GM18861 (cell line): ENCODE results near the gene NRG4.
"Not testable (repeated sequence)": the region's sequence is repeated elsewhere in the genome, so short reads cannot be mapped to it uniquely, and the experiment has no call there.

Experiments
- ATAC-seq: cut with Tn5 transposase; IDR thresholded peaks from one replicate; pipeline ENCODE4 v1.9.1; 2021; ENCODE audit not compliant: unreplicated experiment

The NRG4 gene, protein sequence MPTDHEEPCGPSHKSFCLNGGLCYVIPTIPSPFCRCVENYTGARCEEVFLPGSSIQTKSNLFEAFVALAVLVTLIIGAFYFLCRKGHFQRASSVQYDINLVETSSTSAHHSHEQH

GRCh38 chr15:76011627-76012551, at the start of gene NRG4:
TSS of gene NRG4 (minus strand) at chr15:76012424. CDS start at chr15:76011230, 1,194 bp downstream.
- no peak for ATAC-seq

DNA sequence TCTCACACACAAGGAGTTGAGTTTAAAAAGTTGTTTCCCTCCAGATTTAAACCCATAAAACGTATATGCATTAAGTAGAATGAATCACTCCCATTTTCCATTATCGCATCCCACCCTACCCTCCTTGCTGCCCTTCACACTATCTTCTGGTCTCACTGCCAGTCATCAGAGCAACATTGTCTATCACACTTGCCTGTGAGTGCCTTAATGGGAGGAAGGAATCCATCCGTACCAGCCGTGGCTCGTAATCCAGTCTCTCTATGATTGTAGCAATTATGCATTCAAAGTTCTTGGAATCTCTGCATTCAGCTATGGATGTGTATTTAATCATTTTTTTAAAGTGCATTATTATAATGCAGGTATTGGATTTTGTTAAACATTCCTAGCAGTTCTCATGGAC, 49.5 kb upstream of the NRG4 start:
- no peak for ATAC-seq

- no peak for ATAC-seq
Measured at GRCh38 chr15:76060118-76060989, 48.1 kb upstream of the NRG4 start.

DNA sequence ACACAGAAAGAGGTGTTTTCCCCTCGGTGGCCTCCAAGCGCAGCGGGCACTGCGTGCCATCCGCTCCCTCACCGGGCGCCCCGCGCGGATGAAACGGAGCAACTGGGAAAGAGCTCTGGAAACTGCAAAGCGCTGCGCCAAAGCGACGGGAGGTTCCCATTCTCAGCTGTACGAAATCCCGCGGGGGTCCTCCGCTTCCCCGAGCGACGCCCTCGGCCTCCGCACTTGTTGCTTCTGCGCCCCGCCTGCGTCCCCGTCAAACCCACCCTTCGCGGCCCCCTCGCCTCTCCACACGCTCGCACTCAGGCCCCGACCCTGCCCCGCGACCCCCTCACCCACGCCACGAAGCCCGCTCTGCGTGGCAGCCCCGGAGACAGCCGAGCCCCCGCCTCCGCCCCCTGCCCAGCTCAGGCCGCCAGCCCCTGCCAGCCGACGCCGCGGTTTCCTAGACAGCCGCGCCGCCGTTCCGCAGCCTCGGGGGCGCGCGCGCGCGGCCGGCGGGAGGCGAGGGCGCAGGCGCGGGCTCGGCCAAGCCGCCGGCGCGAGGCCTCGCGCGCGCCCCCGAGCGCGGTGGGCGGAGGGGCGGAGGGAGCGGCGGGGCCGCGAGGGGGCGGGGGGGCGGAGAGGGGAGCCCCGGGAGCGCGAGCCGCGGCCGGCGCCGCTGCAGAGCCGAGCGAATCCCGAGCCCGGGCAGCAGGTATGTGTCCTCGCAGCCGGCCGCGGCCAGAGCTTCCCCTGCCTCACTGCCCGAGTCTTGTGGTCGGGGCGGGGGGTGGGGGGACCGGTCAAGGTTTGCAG, 47.3 kb upstream of the NRG4 start, which contains the start of gene TMEM266:
TSS of gene TMEM266 (plus strand) at position 666 of the 798 bp plus-strand sequence. CDS start 74,279 bp downstream, outside the sequence.
- ATAC-seq = no peak

- no peak for ATAC-seq
Measured at GRCh38 chr15:76058714-76059319, 46.6 kb upstream of the NRG4 start.

DNA sequence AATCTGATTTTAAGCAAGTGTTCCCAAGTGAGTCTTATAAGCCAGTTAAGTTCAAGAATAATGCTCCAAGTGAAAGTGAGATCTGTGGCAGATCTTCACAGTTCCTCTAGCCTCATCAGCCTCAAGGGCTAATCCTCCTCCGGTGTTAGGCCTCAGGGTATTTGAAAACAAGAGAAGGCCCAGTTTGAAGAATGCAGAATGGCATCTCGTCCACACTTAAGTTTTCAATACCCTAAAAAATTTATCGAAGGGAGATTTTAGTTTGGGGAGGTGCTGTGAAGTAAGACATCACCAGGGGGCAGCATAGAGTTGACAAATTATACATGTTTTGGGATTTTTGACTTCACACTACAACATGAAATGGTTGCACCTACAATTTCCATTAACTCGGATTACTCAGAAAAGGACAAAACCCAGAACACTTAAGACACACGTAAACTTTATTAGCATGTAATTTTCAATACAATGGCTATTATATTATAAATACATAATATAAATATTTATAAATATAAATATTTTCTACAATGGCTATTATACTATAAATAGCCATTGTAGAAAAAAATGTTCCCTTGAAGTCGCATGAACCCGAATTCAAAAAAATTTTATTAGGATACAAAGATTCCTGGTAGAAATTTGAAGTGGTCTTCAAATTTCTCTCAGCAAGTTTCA, 45.2 kb upstream of the NRG4 start:
- ATAC-seq = peak; percentile 22

DNA sequence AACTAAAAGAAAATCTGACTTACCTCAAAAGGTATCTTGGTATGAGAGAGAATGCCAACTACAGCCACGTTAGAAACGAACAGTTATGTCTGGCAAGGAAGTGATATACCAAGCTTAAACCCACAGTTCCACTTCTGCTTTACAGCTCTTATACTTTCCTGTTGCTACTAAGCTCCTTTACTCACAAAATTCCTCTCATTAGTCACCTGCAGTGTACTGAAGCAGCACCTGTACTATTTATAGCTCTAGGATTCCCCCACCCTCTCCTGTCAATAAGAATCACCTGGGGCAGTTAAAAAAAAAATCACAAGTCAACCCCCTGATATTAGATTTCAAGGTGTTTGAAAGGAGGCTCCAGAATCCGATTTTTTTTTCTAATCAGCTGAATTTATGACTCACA, 44.7 kb upstream of the NRG4 start:
- ATAC-seq = peak; percentile 56

GRCh38 chr15:76054201-76054600, 42.0 kb upstream of the NRG4 start:
- not testable (repeated sequence) for ATAC-seq

DNA sequence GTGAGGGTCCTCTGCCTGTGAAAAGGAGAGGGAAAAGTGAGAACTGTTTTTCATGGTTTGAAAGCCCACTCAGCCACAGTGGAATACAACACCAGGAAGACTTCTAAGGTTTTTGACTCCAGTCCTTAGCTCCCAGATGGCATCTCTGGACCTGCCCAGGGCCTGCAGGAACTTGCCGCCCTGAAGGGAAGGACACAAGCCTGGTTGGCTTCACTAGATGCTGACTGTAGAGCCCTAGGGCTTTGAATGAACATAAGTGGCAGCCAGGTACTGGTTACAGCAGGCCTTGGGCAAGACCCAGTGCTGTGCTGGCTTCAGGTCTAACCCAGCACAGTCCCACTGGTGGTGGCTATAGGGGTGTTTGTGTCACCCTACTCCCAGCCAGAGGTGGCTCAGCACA, 26.3 kb upstream of the NRG4 start:
- no peak for ATAC-seq

- ATAC-seq = no peak
Measured at GRCh38 chr15:76035593-76035992, 23.4 kb upstream of the NRG4 start.

DNA sequence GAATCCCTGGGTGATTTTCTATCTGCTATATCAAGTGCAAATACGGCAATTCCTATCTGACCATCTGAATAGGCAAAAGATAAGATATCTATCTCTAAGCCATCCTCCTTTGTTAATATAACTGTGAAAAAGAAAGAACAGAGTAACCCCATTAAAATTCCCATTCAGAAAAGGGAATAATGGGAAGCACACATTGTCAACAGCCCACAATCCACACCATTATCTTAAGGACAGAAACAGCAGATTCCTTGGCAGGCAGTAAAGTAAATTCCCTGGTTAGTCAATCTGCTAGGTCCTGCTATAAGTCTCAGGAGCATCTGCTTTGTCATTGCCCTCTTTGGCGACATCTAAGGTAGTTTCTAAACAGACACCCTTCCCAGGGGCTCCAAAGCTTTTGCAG, 21.9 kb upstream of the NRG4 start:
- no peak for ATAC-seq

GRCh38 chr15:76033438-76033837, 21.2 kb upstream of the NRG4 start:
- no peak for ATAC-seq

- ATAC-seq = no peak
Measured at GRCh38 chr15:76032046-76032445, 19.8 kb upstream of the NRG4 start.

DNA sequence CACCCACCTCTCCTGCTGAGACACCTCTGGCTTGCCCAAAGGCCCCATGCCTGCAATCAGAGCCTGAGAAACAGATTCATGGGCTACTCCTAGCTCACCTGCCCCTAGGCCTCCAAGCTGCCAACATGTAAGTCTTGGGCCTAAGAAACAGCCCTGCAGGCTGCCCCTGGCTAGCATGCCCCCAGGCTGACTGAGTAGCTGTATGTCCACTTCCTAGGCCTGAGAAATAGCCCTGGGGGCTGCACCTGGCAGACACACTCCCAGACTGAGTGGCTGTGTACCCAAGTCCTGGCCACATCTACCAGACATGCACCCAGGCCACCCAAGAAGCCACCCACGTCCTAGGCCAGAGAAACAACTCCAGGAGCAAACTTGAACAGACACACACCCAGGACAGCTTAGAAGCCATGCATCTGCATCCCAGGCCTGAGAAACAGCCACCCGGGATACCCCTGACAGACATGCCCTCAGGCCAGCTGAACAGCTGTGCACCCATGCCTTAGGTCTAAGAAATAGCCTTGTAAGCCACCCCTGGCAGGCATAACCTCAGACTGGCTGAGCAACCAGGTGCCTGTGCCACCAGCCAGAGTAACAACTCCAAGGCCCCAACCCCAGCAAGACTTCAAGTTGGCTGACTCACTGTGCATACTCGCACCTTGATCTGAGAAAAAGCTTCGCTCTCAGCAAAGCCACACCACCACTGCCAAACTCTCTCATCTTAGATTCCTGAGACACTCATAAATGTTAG, 12.0 kb upstream of the NRG4 start:
- ATAC-seq = no peak

- not testable (repeated sequence) for ATAC-seq
Measured at GRCh38 chr15:76013470-76013869, 1.2 kb upstream of the NRG4 start.

GRCh38 chr15:76010613-76011012, 1.6 kb downstream of the NRG4 start:
- no peak for ATAC-seq

GRCh38 chr15:76006136-76006778, 6.0 kb downstream of the NRG4 start:
- no peak for ATAC-seq

GRCh38 chr15:76003364-76003763, 8.9 kb downstream of the NRG4 start:
- no peak for ATAC-seq
